NCI-H2196 treated with DMSO at 0.1 percent for 48 hours (cell line): ENCODE results near the gene NLRP5.

ENCODE experiments used
- DNase-seq: peaks from one replicate; lab custom pipeline; 2025; ENCODE audit not compliant: unreplicated experiment; lab: John Stamatoyannopoulos, UW

The NLRP5 gene

GRCh38 chr19:56071151-56071550 is 84.6 kb downstream of the NLRP5 start:
- DNase-seq = no peak

- peak; percentile 24 for DNase-seq
Observed at GRCh38 chr19:56076498-56076897, 89.9 kb downstream of the NLRP5 start.

GRCh38 chr19:56079609-56080008 is 93.0 kb downstream of the NLRP5 start:
- DNase-seq = no peak

- peak; percentile 17 for DNase-seq
Observed at GRCh38 chr19:56080669-56081401, 94.3 kb downstream of the NLRP5 start.

DNA sequence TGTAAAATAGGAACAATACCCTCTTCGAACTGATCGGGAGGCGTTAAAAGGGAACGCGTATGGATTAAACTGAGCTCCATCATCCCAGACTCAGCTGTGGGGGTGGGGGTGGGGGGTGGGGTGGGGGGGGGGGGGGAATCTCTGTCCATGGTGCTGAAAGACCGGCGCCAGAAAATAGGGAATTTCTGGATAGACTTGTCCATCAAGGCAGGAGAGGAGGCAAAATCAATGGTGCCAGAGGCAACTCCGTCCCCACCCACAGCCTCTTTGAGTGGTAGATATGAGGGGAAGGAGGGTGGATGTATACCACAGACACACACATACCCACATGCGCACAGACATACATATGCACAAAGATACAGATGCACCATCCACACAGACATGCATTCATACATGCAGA is 97.1 kb downstream of the NLRP5 start:
- no peak for DNase-seq

- no peak for DNase-seq
Observed at GRCh38 chr19:56084835-56085536, 98.4 kb downstream of the NLRP5 start.

DNA sequence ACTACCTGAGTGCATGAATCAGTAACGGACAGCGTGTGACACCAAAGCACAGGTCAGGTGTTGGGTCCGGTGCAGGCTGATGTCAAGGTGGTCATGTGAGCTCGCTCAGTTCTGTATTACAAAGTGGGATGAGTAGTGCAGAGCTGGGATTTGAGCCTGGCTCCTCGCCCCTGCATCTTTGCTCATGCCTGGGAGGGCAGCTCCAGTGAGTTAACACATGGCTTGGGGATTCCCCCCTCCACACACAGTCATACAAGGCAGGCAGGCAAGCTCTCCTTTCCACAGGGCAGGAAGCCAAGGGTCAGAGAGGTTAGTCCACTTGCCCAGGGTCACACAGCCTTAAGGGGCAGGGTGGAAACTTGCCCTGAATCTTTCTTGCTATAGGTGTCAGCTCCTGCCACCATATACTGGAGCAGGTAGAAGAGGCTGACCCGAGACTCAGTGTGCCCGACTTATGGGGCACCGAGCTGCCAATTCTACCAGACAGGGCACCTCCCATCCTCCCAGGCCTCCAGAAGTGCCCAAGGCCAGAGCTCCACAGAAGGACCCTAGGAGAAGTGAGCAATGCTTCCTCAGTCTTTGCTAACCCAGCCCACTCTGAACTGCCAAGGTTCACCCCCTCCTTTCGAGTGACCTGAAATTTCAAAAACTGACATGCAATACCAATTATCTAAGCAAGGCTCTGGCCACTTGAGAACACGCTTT is 99.1 kb downstream of the NLRP5 start:
- DNase-seq = no peak

DNA sequence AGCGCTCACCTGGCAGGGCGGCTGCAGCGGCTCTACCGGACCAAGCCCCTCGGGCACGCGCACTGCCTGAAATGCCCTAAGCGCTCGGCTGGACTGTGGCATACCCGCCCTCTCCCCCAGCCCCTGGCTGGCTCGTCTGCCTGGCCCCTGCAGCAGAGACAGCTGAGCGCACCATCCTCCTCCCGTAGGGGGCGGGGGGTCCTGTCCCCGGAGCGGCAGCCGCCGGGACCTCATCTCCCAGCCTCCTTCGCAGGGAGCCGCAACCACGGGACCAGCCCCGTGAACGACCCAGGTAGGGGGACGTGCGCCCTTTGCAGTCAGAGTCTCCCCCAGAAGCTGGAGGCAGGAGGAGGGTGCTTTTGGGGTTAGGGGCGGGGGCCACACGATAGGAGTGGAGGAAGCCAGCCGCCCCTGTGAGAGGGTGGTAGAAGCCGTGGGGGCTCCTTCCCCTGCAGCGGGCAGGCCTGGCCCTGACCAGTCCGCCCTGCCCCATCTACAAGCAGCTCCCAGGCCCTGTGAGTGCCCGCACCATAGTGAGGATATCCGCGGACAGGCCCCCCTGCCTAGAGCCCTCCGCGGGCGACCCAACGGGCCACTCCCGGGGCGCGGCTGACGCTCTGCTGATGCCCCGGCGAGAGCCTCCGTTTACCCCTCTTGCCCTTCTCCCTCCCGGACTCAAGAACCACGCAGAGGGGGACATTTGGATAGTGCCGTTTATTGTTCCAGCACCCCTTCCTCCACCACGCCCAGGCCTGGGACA is 100.3 kb downstream of the NLRP5 start:
- DNase-seq = no peak

GRCh38 chr19:56087647-56088496 is 101.3 kb downstream of the NLRP5 start:
- no peak for DNase-seq

DNA sequence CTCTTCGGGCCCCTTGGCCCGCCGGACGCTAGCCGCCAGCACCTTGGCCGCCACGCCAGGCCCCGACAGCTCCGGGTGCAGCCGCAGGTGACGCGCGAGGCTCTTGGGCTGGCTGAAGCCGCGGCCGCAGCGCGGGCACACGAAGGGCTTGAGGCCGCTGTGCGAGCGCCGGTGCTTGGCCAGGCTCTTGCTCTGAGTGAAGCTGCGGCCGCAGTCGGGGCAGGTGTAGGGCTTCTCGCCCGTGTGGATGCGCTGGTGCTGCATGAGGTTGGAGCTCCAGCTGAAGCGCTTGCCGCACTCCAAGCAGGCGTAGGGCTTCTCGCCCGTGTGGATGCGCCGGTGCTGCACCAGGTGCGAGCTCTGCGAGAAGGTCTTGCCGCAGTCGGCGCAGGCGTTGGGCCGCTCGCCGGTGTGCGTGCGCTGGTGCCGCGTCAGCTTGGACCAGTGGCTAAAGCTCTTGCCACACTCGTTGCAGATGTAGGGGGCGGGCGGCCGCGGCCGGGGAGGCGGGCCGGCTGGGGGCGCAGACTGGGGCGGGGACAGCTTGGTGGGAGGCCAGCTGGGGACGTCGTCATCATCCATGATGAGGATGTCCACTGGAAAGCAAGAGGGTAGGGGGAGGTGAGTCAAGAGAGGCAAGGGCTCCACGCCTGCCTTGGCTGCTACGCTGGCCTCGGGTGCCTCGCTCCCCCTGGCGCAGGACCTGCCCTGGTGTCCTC is 102.1 kb downstream of the NLRP5 start:
- no peak for DNase-seq

DNA sequence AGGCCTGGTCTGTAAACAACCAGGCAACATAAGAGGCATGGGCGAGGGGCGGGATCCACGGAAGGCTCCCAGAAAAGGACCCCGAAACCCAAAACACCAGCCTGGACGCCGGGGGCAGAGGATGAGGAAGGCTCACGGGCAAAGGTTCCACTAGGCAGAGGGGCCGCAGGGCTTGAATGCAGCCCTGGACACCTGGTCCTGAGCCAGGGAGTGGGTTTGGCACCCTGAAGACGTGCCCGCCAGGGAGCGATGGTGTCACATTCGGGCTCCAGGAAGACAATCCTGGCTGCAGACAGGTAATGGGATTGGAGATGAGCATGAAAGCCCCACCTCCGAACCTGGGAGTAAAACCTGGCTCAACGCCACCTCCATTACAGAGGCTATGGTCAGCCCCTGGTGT is 102.8 kb downstream of the NLRP5 start:
- no peak for DNase-seq

GRCh38 chr19:56091066-56091490 is 104.5 kb downstream of the NLRP5 start:
- DNase-seq = no peak

- DNase-seq = peak; percentile 88
Observed at GRCh38 chr19:56091751-56092546, 105.4 kb downstream of the NLRP5 start.

- DNase-seq = no peak
Observed at GRCh38 chr19:56092685-56093631, 106.4 kb downstream of the NLRP5 start.

DNA sequence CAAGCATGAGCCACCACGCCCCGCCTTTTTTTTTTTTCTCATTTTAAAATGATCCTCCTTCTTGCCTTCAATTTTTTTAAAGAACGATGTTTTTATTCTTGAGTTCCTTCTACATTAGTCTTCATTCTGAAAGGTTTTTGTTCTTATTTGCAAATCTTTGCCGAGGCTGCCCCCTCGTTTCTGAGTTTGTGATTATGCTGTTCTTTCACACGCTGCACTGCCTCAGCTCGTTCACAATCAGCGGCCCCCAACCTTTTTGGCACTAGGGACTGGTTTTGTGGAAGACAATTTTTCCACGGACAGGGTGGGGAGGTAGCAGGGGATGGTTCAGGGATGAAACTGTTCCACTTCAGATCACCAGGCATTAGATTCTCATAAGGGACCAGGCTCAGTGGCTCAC is 107.9 kb downstream of the NLRP5 start:
- no peak for DNase-seq

GRCh38 chr19:56096665-56097064 is 110.1 kb downstream of the NLRP5 start:
- DNase-seq = no peak

- DNase-seq = no peak
Observed at GRCh38 chr19:56097306-56097705, 110.7 kb downstream of the NLRP5 start.

DNA sequence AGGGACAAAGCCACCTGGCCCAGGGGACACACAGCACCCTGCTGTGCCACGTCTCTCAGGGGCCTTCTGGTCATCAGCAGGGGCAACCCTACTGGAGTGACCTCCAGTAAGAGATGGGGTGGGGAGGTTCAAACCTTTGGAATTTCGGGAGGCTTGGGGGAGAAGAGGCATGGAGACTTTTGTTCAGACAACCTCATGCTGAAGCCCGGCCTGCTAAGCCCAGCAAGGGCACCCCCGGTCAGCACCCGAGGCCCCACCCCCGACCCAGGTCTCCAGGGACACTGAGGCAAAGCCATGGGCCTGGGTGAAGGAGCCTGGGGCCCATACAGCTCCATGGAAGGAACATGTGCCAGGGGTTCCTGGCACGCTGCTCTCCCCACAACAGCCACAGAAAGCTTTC is 111.2 kb downstream of the NLRP5 start:
- DNase-seq = no peak
